K562 (cell line): Measurements from ENCODE around the gene ZNF627. TPM values are rescaled to one million over a fixed set of nuclear protein-coding genes. Genes with fewer than 3 reads are reported as not detected.

Experiments used
- ADNP ChIP-seq: fragments of 200-800 bp; sonication (Bioruptor generic); IDR thresholded peaks from 2 replicates; pipeline ENCODE4 v1.6.1; 2016; ENCODE audit warnings: missing genetic modification characterization, missing compliant biosample characterization
- ATF1 ChIP-seq, 2 experiments: fragments of 450-650 bp in 1 of 2; IDR thresholded peaks; 2 replicates each; pipeline ENCODE4 v1.6.1; 2016; ENCODE audit warnings: missing compliant biosample characterization in 1 of 2, missing genetic modification characterization in 1 of 2
- CEBPB ChIP-seq: fragments of 450-650 bp; IDR thresholded peaks from 2 replicates; pipeline ENCODE4 v1.6.1; 2016; ENCODE audit warnings: missing genetic modification characterization, missing compliant biosample characterization
- CEBPG ChIP-seq, 3 experiments: fragments of 200-800 bp in 1 of 3; sonication (Bioruptor generic) in 1 of 3; sonication (generic) in 1 of 3; formaldehyde crosslinking in 1 of 3; IDR thresholded peaks in 2 of 3; conservative IDR thresholded peaks in 1 of 3; 2 replicates each; pipeline versions ENCODE4 v1.6.1 to v1.8.0; 2016 to 2022; ENCODE audit warnings: missing compliant biosample characterization in 2 of 3, missing genetic modification characterization in 2 of 3, mild to moderate bottlenecking in 1 of 3, missing genetic modification reagents in 1 of 3
- CHAMP1 ChIP-seq: fragments of 450-650 bp; IDR thresholded peaks from 2 replicates; pipeline ENCODE4 v1.6.1; 2016; ENCODE audit warnings: mild to moderate bottlenecking
- E2F6 ChIP-seq, 2 experiments: IDR thresholded peaks; 2 replicates each; pipeline ENCODE4 v1.6.1; 2011; ENCODE audit warnings: borderline replicate concordance in 1 of 2, control low read depth in 1 of 2, low read depth in 1 of 2, low read length in 1 of 2, mild to moderate bottlenecking in 1 of 2, mixed read lengths in 1 of 2, moderate library complexity in 1 of 2; ENCODE audit not compliant: insufficient read depth in 1 of 2, insufficient read length in 1 of 2, poor library complexity in 1 of 2, severe bottlenecking in 1 of 2; ENCODE audit errors: extremely low read depth in 1 of 2
- ESRRA ChIP-seq: fragments of 450-650 bp; IDR thresholded peaks from 2 replicates; pipeline ENCODE4 v1.6.1; 2014; ENCODE audit warnings: low read depth, mild to moderate bottlenecking, moderate library complexity, borderline replicate concordance
- ETV5 ChIP-seq: sonication (generic); formaldehyde crosslinking; IDR thresholded peaks from 2 replicates; pipeline ENCODE4 v1.4.0; 2020; ENCODE audit warnings: low read depth, mild to moderate bottlenecking, missing genetic modification reagents
- NBN ChIP-seq: fragments of 450-650 bp; IDR thresholded peaks from 2 replicates; pipeline ENCODE4 v1.6.1; 2016; ENCODE audit warnings: low read depth, mild to moderate bottlenecking
- NCOA2 ChIP-seq, 2 experiments: fragments of 450-650 bp; IDR thresholded peaks; 2 replicates each; pipeline ENCODE4 v1.6.1; 2018; ENCODE audit warnings: mild to moderate bottlenecking in 2 of 2, moderate library complexity in 1 of 2; ENCODE audit not compliant: partially characterized antibody in 2 of 2
- RBM25 ChIP-seq: fragments of 200-400 bp; formaldehyde crosslinking; IDR thresholded peaks from 2 replicates; pipeline ENCODE4 v1.6.1; 2018; ENCODE audit warnings: low read length, low read depth, moderate library complexity; ENCODE audit not compliant: severe bottlenecking
- SETDB1 ChIP-seq: IDR thresholded peaks from one replicate; pipeline ENCODE4 v1.6.1; 2012; ENCODE audit warnings: low read length, control low read depth, inconsistent platforms
- SIN3B ChIP-seq: fragments of 450-650 bp; IDR thresholded peaks from 2 replicates; pipeline ENCODE4 v1.6.1; 2017; ENCODE audit warnings: low read depth, mild to moderate bottlenecking, moderate library complexity
- SMC3 ChIP-seq: conservative IDR thresholded peaks from 2 replicates; pipeline ENCODE4 v1.6.1; 2011; ENCODE audit warnings: low read depth, low read length, improper control_type of control experiment; ENCODE audit not compliant: insufficient read depth
- SRSF1 ChIP-seq: fragments of 200-400 bp; formaldehyde crosslinking; IDR thresholded peaks from 2 replicates; pipeline ENCODE4 v1.6.1; 2017; ENCODE audit warnings: mild to moderate bottlenecking, low read depth, low read length, moderate library complexity
- TFE3 ChIP-seq: fragments of 450-650 bp; formaldehyde crosslinking; IDR thresholded peaks from 2 replicates; pipeline ENCODE4 v1.4.0; 2020; ENCODE audit warnings: mild to moderate bottlenecking, mixed read lengths
- ZFX ChIP-seq: sonication (generic); formaldehyde crosslinking; IDR thresholded peaks from 2 replicates; pipeline ENCODE4 v1.8.0; 2022; ENCODE audit warnings: mild to moderate bottlenecking, missing genetic modification reagents, moderate library complexity
- ZNF121 ChIP-seq: sonication (generic); formaldehyde crosslinking; conservative IDR thresholded peaks from 2 replicates; pipeline ENCODE4 v1.8.0; 2022; ENCODE audit warnings: missing genetic modification reagents
- ZNF282 ChIP-seq: sonication (generic); formaldehyde crosslinking; IDR thresholded peaks from 2 replicates; pipeline ENCODE4 v1.8.1; 2023; ENCODE audit warnings: missing genetic modification reagents
- polyA plus RNA-seq, 8 experiments: library from polyadenylated mRNA; depleted of rRNA in 4 of 8; stranded (reverse) in 5 of 8; unstranded in 3 of 8; fragments of >200 nt; fragmentation: Nextera tagmentation in 2 of 8; fragmentation: Illumina TruSeq in 1 of 8; extraction: Ambion mirVana in 2 of 8; extraction: Trizol in 1 of 8; gene quantifications; 2 replicates each; pipeline versions ENCODE4 v1.2.1 to v1.2.3, GENCODE V29; 2011 to 2014; ENCODE audit warnings: inconsistent platforms in 1 of 8, missing spikeins in 1 of 8
- total RNA-seq, 7 experiments: library from RNA; depleted of rRNA in 6 of 7; stranded (reverse); fragments of >200 nt in 6 of 7; fragmentation: Illumina TruSeq in 2 of 7; extraction: Trizol in 2 of 7; gene quantifications; 2 replicates each; pipeline versions ENCODE4 v1.2.1 to v1.2.3, GENCODE V29; 2011 to 2021; ENCODE audit warnings: low replicate concordance in 1 of 7

The ZNF627 gene
- total and polyA plus RNA-seq, 9 of the 15 experiments (the other 6 are each of a cell fraction or from before 2014, with no cell fraction given): 6.4 to 19.9 (median 10.6) TPM

- TF ChIP-seq NBN (no peak), CHAMP1 (no peak), E2F6 (IDR thresholded peaks at IDR 0.05; ENCODE audit: borderline replicate concordance in 1 of 2, extremely low read depth in 1 of 2, insufficient read depth in 1 of 2, insufficient read length in 1 of 2, low read depth in 1 of 2, low read length in 1 of 2, poor library complexity in 1 of 2, severe bottlenecking in 1 of 2) (no peak), RBM25 (peak; percentile 65), ETV5 (CRISPR knock-in tag) (no peak), ADNP (tag) (peak; percentile 18; the same call in 1 of the 2 replicates), SMC3 (no peak), SRSF1 (no peak), CEBPG (CRISPR knock-in tag; IDR thresholded peaks at IDR 0.05) (peak; percentile 47; the same call in 1 of the 2 replicates), CEBPG (tag; conservative IDR thresholded peaks at IDR 0.05 in 1 of 2, IDR thresholded peaks at IDR 0.05 in 1 of 2) (no peak), ATF1 (CRISPR knock-in tag; IDR thresholded peaks at IDR 0.05) (no peak), ATF1 (tag; IDR thresholded peaks at IDR 0.05) (no peak), SIN3B (no peak), ZFX (0 out of 2 replicates have a peak, but pooled peaks have one; percentile 13), NCOA2 (IDR thresholded peaks at IDR 0.05; ENCODE audit: partially characterized antibody in 2 of 2) (no peak), TFE3 (CRISPR knock-in tag) (peak; percentile 11; the same call in 1 of the 2 replicates), SETDB1 (no peak), ESRRA (peak; percentile 42; the same call in 1 of the 2 replicates), ZNF282 (CRISPR knock-in tag) (no peak), ZNF121 (CRISPR knock-in tag) (0 out of 2 replicates have a peak, but pooled peaks have one; percentile 25), CEBPB (0 out of 2 replicates have a peak, but pooled peaks have one; percentile 19)
These were observed 49.2 kb upstream of the ZNF627 start (continued) for GRCh38 chr19:11547929-11548700.
